HG03442 (cell line): ENCODE measurements around the gene SUPT5H.
"Not testable (repeated sequence)": the region's sequence is repeated elsewhere in the genome, so short reads cannot be mapped to it uniquely, and the experiment has no call there.

Source experiments
- ATAC-seq: cut with Tn5 transposase; IDR thresholded peaks from one replicate; pipeline ENCODE4 v1.9.1; 2021; ENCODE audit warnings: mild to moderate bottlenecking, moderate library complexity; ENCODE audit not compliant: unreplicated experiment

SUPT5H gene

GRCh38 chr19:39424934-39425333 lies 20.4 kb upstream of the SUPT5H start:
- ATAC-seq = no peak

- no peak for ATAC-seq
Measured at GRCh38 chr19:39425744-39426143, 19.6 kb upstream of the SUPT5H start.

- no peak for ATAC-seq
Measured at GRCh38 chr19:39426170-39426569, 19.2 kb upstream of the SUPT5H start.

- no peak for ATAC-seq
Measured at GRCh38 chr19:39427707-39428106, 17.7 kb upstream of the SUPT5H start.

- ATAC-seq = no peak
Measured at GRCh38 chr19:39428283-39429112, 16.9 kb upstream of the SUPT5H start.

GRCh38 chr19:39430675-39431593 lies 14.4 kb upstream of the SUPT5H start:
- no peak for ATAC-seq

GRCh38 chr19:39432677-39433025 lies 12.7 kb upstream of the SUPT5H start:
- no peak for ATAC-seq

GRCh38 chr19:39433480-39434079 lies 11.8 kb upstream of the SUPT5H start:
- no peak for ATAC-seq

- no peak for ATAC-seq
Measured at GRCh38 chr19:39434123-39435076, 11.0 kb upstream of the SUPT5H start.

- ATAC-seq = peak; percentile 71
Measured at GRCh38 chr19:39435499-39436349, 9.7 kb upstream of the SUPT5H start, which contains the start of gene RPS16. TSS of gene RPS16 (minus strand) at chr19:39435949. CDS start at chr19:39435895, 54 bp downstream.

GRCh38 chr19:39436350-39436716 lies 9.0 kb upstream of the SUPT5H start:
- ATAC-seq = no peak

- ATAC-seq = no peak
Measured at GRCh38 chr19:39438270-39438934, 7.0 kb upstream of the SUPT5H start.

- no peak for ATAC-seq
Measured at GRCh38 chr19:39444598-39445195, 685 bp upstream of the SUPT5H start.

GRCh38 chr19:39446365-39447084 lies 1.1 kb downstream of the SUPT5H start:
- ATAC-seq = no peak

GRCh38 chr19:39448271-39448670 lies 2.9 kb downstream of the SUPT5H start:
- no peak for ATAC-seq

GRCh38 chr19:39449116-39449797 lies 3.9 kb downstream of the SUPT5H start:
- ATAC-seq = no peak

GRCh38 chr19:39451257-39451656 lies 5.9 kb downstream of the SUPT5H start:
- ATAC-seq = not testable (repeated sequence)
